Activated CD4-positive, alpha-beta memory T cell treated with anti-CD3 and anti-CD28 coated beads for 36 hours (primary cell): ENCODE results near the gene PHF21A. TPM values are rescaled to one million over a fixed set of nuclear protein-coding genes. Genes with fewer than 3 reads are reported as not detected.

Experiments used
- CTCF ChIA-PET: fragments of 350-600 bp; sonication (Branson Sonifier 250); formaldehyde crosslinking; loops from one replicate; lab custom pipeline; 2021; ENCODE audit warnings: antibody characterized with exemption, inconsistent platforms; lab: Charles Lee
- POLR2A ChIA-PET: fragments of 350-600 bp; sonication (Branson Sonifier 250); formaldehyde crosslinking; loops from one replicate; lab custom pipeline; 2021; ENCODE audit warnings: antibody characterized with exemption; lab: Charles Lee
- DNase-seq: peaks from one replicate; pipeline ENCODE4 v3.0.0-alpha.2; 2020
- H3K27ac Mint-ChIP-seq: one replicate; pipeline ENCODE4 v1.8.0; 2021; ENCODE audit warnings: mixed read lengths
- H3K27me3 Mint-ChIP-seq: one replicate; pipeline ENCODE4 v1.8.0; 2021; ENCODE audit warnings: mixed read lengths
- H3K36me3 Mint-ChIP-seq: one replicate; pipeline ENCODE4 v1.8.0; 2021; ENCODE audit warnings: mixed read lengths
- H3K4me1 Mint-ChIP-seq: one replicate; pipeline ENCODE4 v1.8.0; 2021; ENCODE audit warnings: low read depth, mixed read lengths
- H3K4me3 Mint-ChIP-seq: one replicate; pipeline ENCODE4 v1.8.0; 2021; ENCODE audit warnings: mild to moderate bottlenecking, mixed read lengths
- H3K9me3 Mint-ChIP-seq: one replicate; pipeline ENCODE4 v1.8.0; 2021; ENCODE audit warnings: mixed read lengths
- intact Hi-C: fragments of 100-400 bp; cut with micrococcal nuclease; formaldehyde crosslinking; loops from one replicate; pipeline ENCODE4 v1.15.1; 2023
- total RNA-seq, 2 experiments: library from RNA; stranded (reverse); gene quantifications; one replicate each; pipeline ENCODE4 v1.2.3, GENCODE V29; 2021

Gene PHF21A
- total RNA-seq, 2 experiments from 2014 or later = 38.0 to 40.0 TPM

DNA sequence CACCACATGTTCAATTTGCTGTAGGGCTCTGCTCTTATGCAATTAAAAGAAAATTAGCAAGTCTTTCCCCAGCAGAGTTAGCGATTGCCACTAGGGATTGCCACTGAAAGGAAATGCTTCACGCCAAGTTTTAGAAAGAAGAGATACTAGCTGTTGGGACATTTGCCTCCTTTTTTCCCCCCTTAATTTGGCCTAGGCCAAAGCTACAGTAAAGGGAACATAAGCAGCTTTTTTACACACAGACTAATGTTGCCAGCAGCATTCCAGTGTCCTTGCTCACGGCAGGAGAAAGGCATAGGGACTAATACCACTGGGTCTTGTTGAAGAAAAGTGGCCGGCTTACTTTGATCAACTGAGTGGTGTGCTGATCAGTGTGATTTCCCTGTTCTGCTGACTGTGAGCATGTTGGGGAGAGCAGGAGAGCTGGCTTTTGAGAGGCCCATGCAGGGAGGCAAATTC lies 71.2 kb downstream of the PHF21A start:
- CTCF ChIA-PET = no interaction called here
- Mint-ChIP-seq H3K36me3 (peaks cover 20% of the 10 kb centered on the region), H3K27ac (no peak overlapping the region)

DNA sequence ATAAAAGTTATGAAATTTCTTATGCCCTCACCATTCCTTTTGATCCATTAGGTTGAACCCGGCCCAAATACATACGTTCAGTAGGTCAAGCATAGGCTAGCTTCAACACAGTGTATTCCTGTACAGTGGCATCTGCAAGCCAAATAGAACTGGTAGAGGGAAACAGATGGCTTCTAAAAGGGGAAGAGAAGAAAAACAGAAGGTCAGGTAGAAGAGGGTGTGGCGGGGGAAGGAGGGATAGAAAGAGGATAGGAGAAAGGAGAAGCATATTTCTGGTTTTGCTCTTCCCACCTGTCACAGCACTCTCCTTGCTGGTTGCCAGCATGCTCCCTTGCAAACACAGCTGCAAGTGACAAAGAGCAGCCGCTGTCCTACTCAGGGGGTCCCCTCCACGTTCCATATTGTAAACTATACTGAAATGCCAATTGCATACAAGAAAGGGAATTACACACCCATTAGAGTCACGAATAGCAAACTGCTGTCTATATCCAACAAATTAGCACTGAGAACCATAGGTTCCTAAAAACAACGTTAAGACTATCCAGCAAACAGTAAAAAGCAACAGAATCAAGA lies 71.8 kb downstream of the PHF21A start:
- Mint-ChIP-seq H3K4me1 (peaks cover 4% of the 10 kb centered on the region), H3K4me3 (no peak overlapping the region), H3K36me3 (peaks cover 20% of the 10 kb centered on the region), H3K27me3 (no peaks in the 10 kb centered on the region), H3K27ac (no peak overlapping the region), H3K9me3 (no peaks in the 10 kb centered on the region)
- CTCF ChIA-PET = no interaction called here
- intact Hi-C loops = no loop called here
- POLR2A ChIA-PET = no interaction called here
- DNase-seq = no peak

More for the DNA sequence above, 71.2 kb downstream of the PHF21A start:
- Mint-ChIP-seq H3K4me1 (peaks cover 7% of the 10 kb centered on the region), H3K4me3 (no peak overlapping the region), H3K9me3 (no peaks in the 10 kb centered on the region), H3K27me3 (no peaks in the 10 kb centered on the region)
- intact Hi-C loops = no loop called here
- no peak for DNase-seq
- POLR2A ChIA-PET = no interaction called here

DNA sequence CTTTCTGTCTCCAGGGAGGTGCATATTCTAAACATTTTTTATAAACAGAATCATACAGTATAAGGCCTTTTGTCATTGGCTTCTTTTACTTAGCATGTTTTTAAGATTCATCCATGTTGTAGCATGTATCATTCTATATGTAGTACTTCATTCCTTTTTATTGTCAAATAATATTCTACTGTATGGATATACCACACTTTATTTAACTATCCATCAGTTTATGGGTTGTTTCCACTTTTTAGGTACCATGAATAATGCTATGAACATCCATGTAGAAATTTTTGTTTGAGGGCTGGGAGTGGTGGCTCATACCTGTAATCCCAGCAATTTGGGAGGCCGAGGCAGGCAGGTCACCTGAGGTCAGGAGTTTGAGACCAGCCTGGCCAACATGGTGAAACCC lies 73.1 kb downstream of the PHF21A start:
- POLR2A ChIA-PET = no interaction called here
- no peaks in the 10 kb centered on the region for H3K9me3 Mint-ChIP-seq
- H3K27ac Mint-ChIP-seq = no peak overlapping the region

DNA sequence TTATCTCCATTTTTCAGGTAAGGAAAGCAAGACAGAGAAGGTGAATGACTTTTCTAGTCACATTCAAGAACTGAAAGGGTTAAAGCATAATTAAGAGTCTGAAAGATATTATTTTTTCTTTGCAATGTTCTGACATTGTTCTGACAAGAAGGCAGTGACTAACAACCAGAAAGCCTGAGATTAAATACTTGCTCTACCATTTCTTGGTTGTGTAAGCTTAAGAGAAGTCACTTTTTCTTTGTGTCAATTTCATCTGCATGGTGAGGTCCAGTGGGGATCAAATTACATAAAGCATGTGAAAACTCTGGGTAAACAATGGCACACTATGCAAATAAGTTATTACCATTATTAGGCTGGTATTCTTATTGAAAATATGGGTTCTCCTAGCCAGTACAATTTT lies 73.7 kb downstream of the PHF21A start:
- POLR2A ChIA-PET = no interaction called here
- CTCF ChIA-PET = interaction anchor here (1.1 kb wide), 1 partner anchor 9 kb away, joined by 3 read pairs; no protein-coding TSS in a partner anchor
- Mint-ChIP-seq H3K27me3 (no peaks in the 10 kb centered on the region), H3K9me3 (no peaks in the 10 kb centered on the region), H3K4me1 (peaks cover 3% of the 10 kb centered on the region), H3K27ac (no peak overlapping the region), H3K36me3 (peaks cover 18% of the 10 kb centered on the region), H3K4me3 (no peak overlapping the region)
- intact Hi-C loops = no loop called here
- DNase-seq = no peak

More for the DNA sequence above, 73.1 kb downstream of the PHF21A start:
- Mint-ChIP-seq H3K36me3 (peaks cover 18% of the 10 kb centered on the region), H3K27me3 (no peaks in the 10 kb centered on the region), H3K4me3 (no peak overlapping the region), H3K4me1 (peaks cover 3% of the 10 kb centered on the region)
- no peak for DNase-seq
- intact Hi-C loops = no loop called here
- CTCF ChIA-PET = interaction anchor here (1.1 kb wide), 1 partner anchor 10 kb away, joined by 3 read pairs; no protein-coding TSS in a partner anchor

DNA sequence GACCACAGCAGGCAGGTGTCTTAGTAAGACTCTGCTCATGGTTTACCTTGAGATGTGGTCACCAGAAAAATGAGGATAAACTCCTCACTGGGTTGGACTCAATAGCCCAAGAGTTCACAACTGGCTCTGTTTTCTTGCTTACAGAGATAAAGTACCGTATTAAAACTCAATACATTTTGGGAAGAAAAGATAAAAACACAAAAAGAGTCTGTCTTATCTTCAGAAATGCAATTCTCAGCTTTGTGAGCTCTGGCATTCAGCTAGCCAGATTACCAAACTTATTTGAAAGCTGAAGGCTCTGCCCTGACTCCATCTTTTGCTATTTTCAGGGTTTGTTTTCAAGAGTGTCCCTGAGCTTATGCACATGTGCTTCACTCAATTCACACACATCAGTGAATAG lies 75.4 kb downstream of the PHF21A start:
- Mint-ChIP-seq H3K27ac (no peak overlapping the region), H3K4me1 (peaks cover 14% of the 10 kb centered on the region), H3K27me3 (no peaks in the 10 kb centered on the region), H3K9me3 (no peaks in the 10 kb centered on the region), H3K4me3 (no peak overlapping the region), H3K36me3 (peaks cover 18% of the 10 kb centered on the region)
- ChIA-PET POLR2A (no interaction called here), CTCF (interaction anchor here (0.9 kb wide), 1 partner anchor 16 kb away, joined by 3 read pairs; no protein-coding TSS in a partner anchor)
- intact Hi-C loops = no loop called here
- DNase-seq = no peak

DNA sequence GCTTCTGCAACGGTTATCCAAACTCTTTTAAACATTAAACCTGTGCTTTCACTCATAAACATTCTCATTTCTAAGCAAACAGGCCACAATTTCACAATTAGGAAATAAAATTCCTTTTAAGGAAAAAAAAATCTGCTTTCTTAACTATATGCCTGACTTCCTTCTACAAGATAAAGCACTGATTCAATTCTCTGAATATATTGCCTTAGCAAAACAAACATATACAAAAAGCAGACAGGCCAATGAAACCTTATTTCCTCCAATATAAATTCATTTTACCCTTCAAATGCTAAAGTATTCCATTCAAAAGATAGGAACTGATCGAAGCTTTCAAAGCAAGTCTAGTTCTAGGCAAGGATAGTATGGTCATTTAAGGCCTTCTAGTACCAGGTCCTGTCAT lies 76.7 kb downstream of the PHF21A start:
- ChIA-PET CTCF (no interaction called here), POLR2A (no interaction called here)
- Mint-ChIP-seq H3K4me1 (peaks cover 16% of the 10 kb centered on the region), H3K4me3 (no peak overlapping the region), H3K27me3 (no peaks in the 10 kb centered on the region), H3K36me3 (peaks cover 12% of the 10 kb centered on the region), H3K27ac (no peak overlapping the region), H3K9me3 (no peaks in the 10 kb centered on the region)
- intact Hi-C loops = no loop called here
- DNase-seq = no peak

DNA sequence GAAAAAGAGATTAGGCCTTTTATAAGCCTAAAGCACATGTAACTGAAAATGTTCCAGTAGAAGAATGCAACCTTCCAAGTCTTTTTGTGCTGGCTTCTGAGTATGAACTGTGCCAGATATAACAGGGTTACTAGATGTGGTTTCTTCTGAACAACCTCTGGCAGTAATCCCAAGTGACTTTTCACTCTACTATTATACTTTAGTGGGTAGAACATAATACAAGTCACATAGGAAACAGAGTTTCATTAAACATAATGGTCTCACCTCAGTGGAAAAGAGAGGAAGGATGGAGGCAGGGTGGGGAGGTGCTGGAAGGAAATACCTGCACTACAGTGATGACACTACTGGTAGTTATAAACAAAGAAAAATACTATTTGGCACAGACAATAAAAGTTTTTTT lies 81.3 kb downstream of the PHF21A start:
- no peak for DNase-seq
- H3K9me3 Mint-ChIP-seq = no peaks in the 10 kb centered on the region
- ChIA-PET CTCF (interaction anchor here (0.6 kb wide), 1 partner anchor 23 kb away, joined by 3 read pairs; no protein-coding TSS in a partner anchor), POLR2A (no interaction called here)
- no peak overlapping the region for H3K27ac Mint-ChIP-seq
- H3K36me3 Mint-ChIP-seq = no peaks in the 10 kb centered on the region
- peaks cover 26% of the 10 kb centered on the region for H3K4me1 Mint-ChIP-seq
- no peak overlapping the region for H3K4me3 Mint-ChIP-seq
- intact Hi-C loops = no loop called here
- H3K27me3 Mint-ChIP-seq = no peaks in the 10 kb centered on the region

DNA sequence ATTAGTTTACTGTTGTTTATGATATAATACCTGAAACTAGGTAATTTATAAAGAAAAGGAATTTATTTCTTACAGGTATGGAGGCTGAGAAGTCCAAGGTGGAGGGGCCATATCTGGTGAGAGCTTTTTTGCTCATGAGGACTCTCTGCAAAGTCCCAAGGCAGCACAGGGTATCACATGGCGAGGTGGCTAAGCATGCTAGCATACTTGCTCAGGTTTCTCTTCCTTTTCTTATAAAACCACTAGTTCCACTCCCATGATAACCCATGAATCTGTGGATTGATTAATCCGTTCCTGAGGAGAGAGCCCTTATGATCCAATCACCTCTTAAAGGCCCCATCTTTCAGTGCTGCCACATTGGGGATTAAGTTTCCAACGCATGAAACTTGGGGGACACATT lies 82.7 kb downstream of the PHF21A start:
- Mint-ChIP-seq H3K4me3 (no peak overlapping the region), H3K4me1 (peaks cover 26% of the 10 kb centered on the region), H3K36me3 (peaks cover 2% of the 10 kb centered on the region), H3K27me3 (no peaks in the 10 kb centered on the region), H3K9me3 (no peaks in the 10 kb centered on the region), H3K27ac (no peak overlapping the region)
- no peak for DNase-seq
- intact Hi-C loops = no loop called here
- CTCF ChIA-PET = interaction anchor here (1.3 kb wide), 1 partner anchor 9 kb away, joined by 3 read pairs; no protein-coding TSS in a partner anchor
- POLR2A ChIA-PET = no interaction called here

DNA sequence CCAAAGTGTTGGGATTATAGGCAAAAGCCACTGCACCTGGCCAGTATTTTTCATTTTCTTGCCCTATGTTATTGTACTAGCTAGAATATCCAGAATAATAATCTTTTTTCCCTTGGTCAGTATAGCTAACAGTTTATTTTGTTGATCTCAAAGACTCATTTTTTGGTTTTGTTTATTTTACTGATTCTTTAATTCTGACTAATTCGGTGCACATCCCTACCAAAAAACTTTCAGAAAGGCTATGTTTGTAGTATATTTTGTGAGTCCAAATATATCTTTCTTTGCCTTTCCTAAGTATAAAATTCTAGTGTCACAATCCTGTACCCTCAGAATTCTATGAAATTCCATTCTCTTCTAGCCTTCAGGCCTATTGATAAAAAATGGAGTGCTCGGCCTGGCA lies 84.3 kb downstream of the PHF21A start:
- no peak overlapping the region for H3K27ac Mint-ChIP-seq
- H3K27me3 Mint-ChIP-seq = no peaks in the 10 kb centered on the region
- peaks cover 2% of the 10 kb centered on the region for H3K36me3 Mint-ChIP-seq
- H3K4me3 Mint-ChIP-seq = no peak overlapping the region
- peaks cover 23% of the 10 kb centered on the region for H3K4me1 Mint-ChIP-seq
- intact Hi-C loops = no loop called here
- POLR2A ChIA-PET = no interaction called here
- no peak for DNase-seq
- CTCF ChIA-PET = interaction anchor here (0.6 to 1.5 kb wide), 2 partner anchors 30 to 237 kb away, joined by 3 to 4 read pairs; no protein-coding TSS in a partner anchor
- no peaks in the 10 kb centered on the region for H3K9me3 Mint-ChIP-seq

DNA sequence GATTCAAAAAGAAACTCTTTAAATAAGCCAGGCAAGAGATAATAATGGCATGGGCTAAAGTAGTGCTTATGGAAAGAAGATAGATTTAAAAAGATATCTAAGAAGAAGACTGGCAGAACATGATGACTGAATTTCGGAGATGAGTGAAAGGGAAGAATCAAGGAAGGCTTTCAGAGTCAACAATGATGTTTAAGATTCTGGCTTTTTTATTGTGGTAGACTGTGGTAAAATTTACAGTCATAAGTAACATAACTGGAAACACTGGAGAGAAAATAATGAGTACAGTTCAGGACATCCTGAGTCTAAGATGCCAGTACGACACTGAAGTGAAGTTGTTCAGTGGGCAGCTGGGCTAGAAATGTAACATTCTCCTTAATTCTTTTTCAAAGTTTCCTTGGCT lies 85.2 kb downstream of the PHF21A start:
- peaks cover 17% of the 10 kb centered on the region for H3K4me1 Mint-ChIP-seq
- CTCF ChIA-PET = interaction anchor here (1.5 kb wide), 1 partner anchor 29 kb away, joined by 4 read pairs; no protein-coding TSS in a partner anchor

DNA sequence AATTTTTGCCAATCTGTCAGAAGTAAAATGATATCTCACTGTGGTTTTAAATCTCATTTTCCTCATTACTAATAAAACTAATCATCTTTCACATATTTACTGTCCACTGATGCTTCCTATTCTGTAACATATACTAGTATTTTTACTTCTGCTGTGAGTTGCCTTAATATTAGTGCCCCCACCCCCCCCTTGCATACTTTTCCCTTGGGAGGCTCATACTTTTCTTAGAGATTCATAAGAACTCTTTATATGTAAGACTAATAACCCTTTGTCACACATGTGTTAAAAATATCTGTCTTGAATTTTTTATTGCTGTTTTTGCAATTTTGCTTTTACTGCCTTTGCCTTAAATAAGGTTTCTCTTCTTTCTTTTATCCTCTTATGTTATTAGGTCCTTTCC lies 87.2 kb downstream of the PHF21A start:
- CTCF ChIA-PET = no interaction called here
- intact Hi-C loops = no loop called here
- no peak for DNase-seq
- Mint-ChIP-seq H3K9me3 (no peaks in the 10 kb centered on the region), H3K27me3 (no peaks in the 10 kb centered on the region), H3K36me3 (peaks cover 2% of the 10 kb centered on the region), H3K4me3 (no peak overlapping the region), H3K27ac (no peak overlapping the region), H3K4me1 (peaks cover 13% of the 10 kb centered on the region)
- POLR2A ChIA-PET = no interaction called here

More for the DNA sequence above, 85.2 kb downstream of the PHF21A start:
- Mint-ChIP-seq H3K27ac (no peak overlapping the region), H3K4me3 (no peak overlapping the region), H3K27me3 (no peaks in the 10 kb centered on the region), H3K9me3 (no peaks in the 10 kb centered on the region), H3K36me3 (peaks cover 2% of the 10 kb centered on the region)
- intact Hi-C loops = no loop called here
- POLR2A ChIA-PET = interaction anchor here (0.6 kb wide), 1 partner anchor 87 kb away, joined by 4 read pairs; no protein-coding TSS in a partner anchor
- no peak for DNase-seq

DNA sequence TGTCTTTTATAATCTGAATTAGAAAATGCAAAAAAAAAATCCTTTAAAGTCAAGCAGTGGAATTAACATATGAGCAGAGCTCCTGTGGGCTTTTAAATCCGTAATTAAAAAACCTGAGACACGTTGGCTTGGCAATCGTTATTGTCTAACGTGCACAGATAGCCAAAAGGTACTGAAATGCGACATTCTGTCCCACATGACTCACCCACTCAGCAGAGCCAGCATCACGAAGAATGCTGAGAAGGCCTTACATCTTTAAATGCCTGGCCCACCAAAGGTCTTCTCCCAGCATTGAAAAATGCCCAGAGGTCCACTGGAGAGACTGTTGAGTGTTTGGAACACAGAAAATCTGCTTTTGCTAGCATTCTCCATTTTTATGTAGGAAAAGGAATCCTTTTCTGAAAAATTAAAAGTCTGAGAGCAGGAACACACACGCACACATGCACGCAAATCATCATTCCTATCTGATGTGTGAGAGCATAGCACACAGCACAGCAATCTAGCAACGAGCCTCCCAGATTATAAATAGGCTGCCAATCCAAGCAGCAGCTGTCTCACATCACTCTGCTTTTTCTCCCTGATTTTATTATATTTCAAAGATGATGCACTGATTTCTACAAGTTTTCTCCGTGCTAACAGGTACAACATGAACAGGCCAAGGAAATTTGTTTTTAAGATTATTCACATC lies 94.5 kb downstream of the PHF21A start:
- H3K4me3 Mint-ChIP-seq = no peak overlapping the region
- H3K27ac Mint-ChIP-seq = no peak overlapping the region
- H3K4me1 Mint-ChIP-seq = no peaks in the 10 kb centered on the region
- H3K9me3 Mint-ChIP-seq = no peaks in the 10 kb centered on the region
- no peaks in the 10 kb centered on the region for H3K27me3 Mint-ChIP-seq
- no peak for DNase-seq
- CTCF ChIA-PET = interaction anchor here (0.6 kb wide), 1 partner anchor 897 kb away, joined by 3 read pairs; no protein-coding TSS in a partner anchor
- no peaks in the 10 kb centered on the region for H3K36me3 Mint-ChIP-seq
- intact Hi-C loops = no loop called here
- POLR2A ChIA-PET = no interaction called here
